HCT116 (cell line): ENCODE results near the gene ALDH16A1.

Experiments used
- POLR2A ChIP-seq: IDR thresholded peaks from 2 replicates; pipeline ENCODE4 v1.7.0; 2011; ENCODE audit warnings: borderline replicate concordance; ENCODE audit not compliant: insufficient read depth, insufficient read length; ENCODE audit errors: extremely low read depth
- TF ChIP-seq, protein P1 (sequence below), 3 experiments: fragments of 200-600 bp in 1 of 3; sonication (generic) in 1 of 3; IDR thresholded peaks in 2 of 3; conservative IDR thresholded peaks in 1 of 3; 2 replicates each; pipeline ENCODE4 v1.5.1; 2012 to 2017; ENCODE audit warnings: low read depth in 2 of 3, low read length in 2 of 3, antibody characterized with exemption in 1 of 3, borderline replicate concordance in 1 of 3, control low read depth in 1 of 3, mild to moderate bottlenecking in 1 of 3, mixed read lengths in 1 of 3, mixed run types in 1 of 3, moderate library complexity in 1 of 3; ENCODE audit not compliant: insufficient read depth in 1 of 3

DNA sequence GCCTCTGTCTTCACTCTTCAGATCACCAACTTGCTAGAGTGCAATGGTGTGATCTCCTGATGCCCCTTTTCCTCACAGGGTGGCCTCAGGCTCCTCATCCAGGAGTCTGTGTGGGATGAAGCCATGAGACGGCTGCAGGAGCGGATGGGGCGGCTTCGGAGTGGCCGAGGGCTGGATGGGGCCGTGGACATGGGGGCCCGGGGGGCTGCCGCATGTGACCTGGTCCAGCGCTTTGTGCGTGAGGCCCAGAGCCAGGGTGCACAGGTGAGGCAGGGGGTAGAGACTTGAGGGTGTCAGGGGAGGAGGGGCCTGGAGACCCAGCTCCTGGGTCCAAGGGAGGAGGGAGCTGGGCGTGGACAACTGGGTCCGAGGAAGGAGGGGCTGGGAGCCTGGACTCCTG, 9.5 kb downstream of the ALDH16A1 start:
- TF ChIP-seq POLR2A: no peak
- TF ChIP-seq, protein P1, sequence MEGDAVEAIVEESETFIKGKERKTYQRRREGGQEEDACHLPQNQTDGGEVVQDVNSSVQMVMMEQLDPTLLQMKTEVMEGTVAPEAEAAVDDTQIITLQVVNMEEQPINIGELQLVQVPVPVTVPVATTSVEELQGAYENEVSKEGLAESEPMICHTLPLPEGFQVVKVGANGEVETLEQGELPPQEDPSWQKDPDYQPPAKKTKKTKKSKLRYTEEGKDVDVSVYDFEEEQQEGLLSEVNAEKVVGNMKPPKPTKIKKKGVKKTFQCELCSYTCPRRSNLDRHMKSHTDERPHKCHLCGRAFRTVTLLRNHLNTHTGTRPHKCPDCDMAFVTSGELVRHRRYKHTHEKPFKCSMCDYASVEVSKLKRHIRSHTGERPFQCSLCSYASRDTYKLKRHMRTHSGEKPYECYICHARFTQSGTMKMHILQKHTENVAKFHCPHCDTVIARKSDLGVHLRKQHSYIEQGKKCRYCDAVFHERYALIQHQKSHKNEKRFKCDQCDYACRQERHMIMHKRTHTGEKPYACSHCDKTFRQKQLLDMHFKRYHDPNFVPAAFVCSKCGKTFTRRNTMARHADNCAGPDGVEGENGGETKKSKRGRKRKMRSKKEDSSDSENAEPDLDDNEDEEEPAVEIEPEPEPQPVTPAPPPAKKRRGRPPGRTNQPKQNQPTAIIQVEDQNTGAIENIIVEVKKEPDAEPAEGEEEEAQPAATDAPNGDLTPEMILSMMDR (IDR thresholded peaks at IDR 0.05 in 2 of 3, conservative IDR thresholded peaks at IDR 0.05 in 1 of 3; ENCODE audit: borderline replicate concordance in 1 of 3, insufficient read depth in 1 of 3, low read depth in 2 of 3, low read length in 2 of 3): no peak
